PC-9 (cell line): ENCODE data around the gene GAGE10. TPM values are rescaled to one million over a fixed set of nuclear protein-coding genes. Genes with fewer than 3 reads are reported as not detected.
A peak's percentile ranks its signal among the peaks of the same experiment; 100 is the strongest.

Source experiments
- BruUV-seq: library from RNA; stranded (reverse); fragments of 400-500 nt; replicated peaks from 2 replicates; lab custom pipeline; 2021; lab: Mats Ljungman, UMichigan
- CTCF ChIA-PET: fragments of 300-600 bp; sonication (Branson Sonifier 250); formaldehyde crosslinking; loops from one replicate; lab custom pipeline; 2022; ENCODE audit warnings: antibody characterized with exemption; lab: Charles Lee
- POLR2A ChIA-PET: fragments of 300-600 bp; sonication (Branson Sonifier 250); formaldehyde crosslinking; loops from one replicate; lab custom pipeline; 2022; ENCODE audit warnings: antibody characterized with exemption; ENCODE audit not compliant: unreplicated experiment; lab: Charles Lee
- DNase-seq, 2 experiments: peaks; one replicate each; pipeline versions ENCODE4 v3.0.0 to v3.0.0-alpha.2; 2015 to 2022; ENCODE audit warnings: mixed read lengths in 1 of 2
- H2AFZ ChIP-seq: fragments of 200-600 bp; sonication (generic); 2 replicates; pipeline ENCODE4 v1.8.1; 2017; ENCODE audit warnings: antibody characterized with exemption
- H3F3A ChIP-seq: fragments of 200-600 bp; sonication (generic); 2 replicates; pipeline ENCODE4 v1.8.1; 2017; ENCODE audit warnings: antibody characterized with exemption, mild to moderate bottlenecking, low read depth; ENCODE audit not compliant: insufficient read depth
- H3K27ac ChIP-seq: fragments of 200-600 bp; sonication (generic); 2 replicates; pipeline ENCODE4 v1.6.1; 2016; ENCODE audit warnings: mixed run types
- H3K27me3 ChIP-seq: fragments of 200-600 bp; sonication (generic); 2 replicates; pipeline ENCODE4 v1.6.1; 2016; ENCODE audit warnings: low read depth, mixed run types; ENCODE audit not compliant: insufficient read depth
- H3K36me3 ChIP-seq: fragments of 200-600 bp; sonication (generic); 2 replicates; pipeline ENCODE4 v1.6.1; 2016; ENCODE audit warnings: low read depth, mixed run types
- H3K4me1 ChIP-seq: fragments of 200-600 bp; sonication (generic); replicated peaks from 2 replicates; pipeline ENCODE4 v1.6.1; 2016; ENCODE audit warnings: mixed run types; ENCODE audit not compliant: insufficient read depth
- H3K4me2 ChIP-seq: fragments of 200-600 bp; sonication (generic); 2 replicates; pipeline ENCODE4 v1.6.1; 2017; ENCODE audit warnings: mixed run types
- H3K4me3 ChIP-seq: fragments of 200-600 bp; sonication (generic); 2 replicates; pipeline ENCODE4 v1.6.1; 2016; ENCODE audit warnings: mixed run types
- H3K79me2 ChIP-seq: fragments of 200-600 bp; sonication (generic); 2 replicates; pipeline ENCODE4 v1.6.1; 2017; ENCODE audit warnings: low read depth, mixed run types
- H3K9me2 ChIP-seq: fragments of 200-600 bp; sonication (generic); 2 replicates; pipeline ENCODE4 v1.8.1; 2017; ENCODE audit warnings: mild to moderate bottlenecking; ENCODE audit not compliant: insufficient read depth
- H3K9me3 ChIP-seq: fragments of 200-600 bp; sonication (generic); 2 replicates; pipeline ENCODE4 v1.8.1; 2016; ENCODE audit warnings: low read depth; ENCODE audit not compliant: insufficient read depth
- H4K20me1 ChIP-seq: fragments of 200-600 bp; sonication (generic); 2 replicates; pipeline ENCODE4 v1.8.1; 2017; ENCODE audit not compliant: insufficient read depth
- CTCF ChIP-seq: fragments of 200-600 bp; sonication (generic); conservative IDR thresholded peaks from 2 replicates; pipeline ENCODE4 v1.6.1; 2017; ENCODE audit warnings: mixed run types, antibody characterized with exemption, mild to moderate bottlenecking, moderate library complexity
- EZH2 ChIP-seq: fragments of 200-600 bp; sonication (generic); IDR thresholded peaks from 2 replicates; pipeline ENCODE4 v1.8.0; 2017; ENCODE audit warnings: antibody characterized with exemption, low read depth
- intact Hi-C: fragments of 100-400 bp; cut with micrococcal nuclease; formaldehyde crosslinking; loops from one replicate; pipeline ENCODE4 v1.10.0; 2022; ENCODE audit not compliant: unreplicated experiment
- total RNA-seq: library from RNA; stranded (reverse); gene quantifications from 2 replicates; pipeline ENCODE4 v1.2.3, GENCODE V29; 2021

Gene GAGE10
- total RNA-seq, 1 experiment from 2014 or later: not detected

- no peaks in the 10 kb centered on the region for H3K4me1 ChIP-seq
- no TSS peak for BruUV-seq
- peak overlapping the region; percentile 53; the same call in 1 of the 2 replicates for H3K4me2 ChIP-seq
- no peaks in the 10 kb centered on the region for H4K20me1 ChIP-seq
- H3K4me3 ChIP-seq: no peak overlapping the region; the same call in 1 of the 2 replicates
- H3K79me2 ChIP-seq: no peaks in the 10 kb centered on the region
- DNase-seq: no peak
- intact Hi-C loops: no loop called here
- H3K36me3 ChIP-seq: no peaks in the 10 kb centered on the region
- H2AFZ ChIP-seq: no peak overlapping the region
- H3K27me3 ChIP-seq: no peaks in the 10 kb centered on the region
- ChIA-PET CTCF (no interaction called here), POLR2A (interaction anchor here (0.6 kb wide), 1 partner anchor 37 kb away, joined by 5 read pairs; no protein-coding TSS in a partner anchor)
- H3K9me3 ChIP-seq: no peaks in the 10 kb centered on the region
- H3K9me2 ChIP-seq: no peaks in the 10 kb centered on the region
- H3F3A ChIP-seq: no peaks in the 10 kb centered on the region
- no peak overlapping the region for H3K27ac ChIP-seq
- TF ChIP-seq EZH2: no peak
- no peak for TF ChIP-seq CTCF
These were observed 6.0 kb downstream of the GAGE10 start for GRCh38 chrX:49309401-49309981.

GRCh38 chrX:49310371-49310770 lies 6.9 kb downstream of the GAGE10 start:
- CTCF ChIA-PET: no interaction called here

DNA sequence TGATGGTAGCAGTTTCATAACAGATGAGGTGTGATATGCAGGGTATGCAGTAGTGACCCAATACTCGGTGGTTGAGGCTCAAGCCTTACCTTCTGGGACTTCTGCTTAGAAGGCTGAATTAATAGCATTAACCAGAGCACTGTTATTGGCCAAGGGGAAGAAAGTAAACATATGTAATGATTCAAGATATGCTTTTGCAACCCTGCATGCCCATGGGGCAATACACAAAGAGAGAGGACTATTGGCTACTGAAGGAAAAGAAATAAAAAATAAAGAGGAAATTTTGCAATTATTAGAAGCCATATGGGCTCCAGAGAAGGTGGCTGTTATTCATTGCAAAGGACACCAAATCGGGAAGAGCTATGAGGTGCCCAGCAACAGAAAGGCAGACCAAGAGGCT lies 8.7 kb downstream of the GAGE10 start:
- BruUV-seq: no TSS peak

More at GRCh38 chrX:49310371-49310770, 6.9 kb downstream of the GAGE10 start:
- H3K79me2 ChIP-seq: no peaks in the 10 kb centered on the region
- no peaks in the 10 kb centered on the region for H3K9me2 ChIP-seq
- no peak overlapping the region for H3K4me3 ChIP-seq
- H3K36me3 ChIP-seq: no peaks in the 10 kb centered on the region
- DNase-seq: no peak
- no TSS peak for BruUV-seq
- no peak overlapping the region for H3K4me2 ChIP-seq
- H3F3A ChIP-seq: no peaks in the 10 kb centered on the region
- TF ChIP-seq EZH2 (no peak), CTCF (no peak)
- H4K20me1 ChIP-seq: no peaks in the 10 kb centered on the region
- intact Hi-C loops: no loop called here
- POLR2A ChIA-PET: no interaction called here
- no peaks in the 10 kb centered on the region for H3K27me3 ChIP-seq
- H3K9me3 ChIP-seq: no peaks in the 10 kb centered on the region
- H3K4me1 ChIP-seq: no peaks in the 10 kb centered on the region
- no peak overlapping the region for H3K27ac ChIP-seq
- H2AFZ ChIP-seq: no peak overlapping the region

More for the DNA sequence above, 8.7 kb downstream of the GAGE10 start:
- Histone ChIP-seq H3K4me2 (no peak overlapping the region), H3K79me2 (no peaks in the 10 kb centered on the region), H3K9me2 (no peaks in the 10 kb centered on the region), H3K4me3 (no peak overlapping the region), H3F3A (no peaks in the 10 kb centered on the region), H3K36me3 (no peaks in the 10 kb centered on the region), H3K27ac (no peak overlapping the region), H4K20me1 (no peaks in the 10 kb centered on the region), H3K27me3 (no peaks in the 10 kb centered on the region), H2AFZ (no peak overlapping the region), H3K9me3 (no peaks in the 10 kb centered on the region), H3K4me1 (no peaks in the 10 kb centered on the region)
- intact Hi-C loops: no loop called here
- no peak for TF ChIP-seq CTCF
- TF ChIP-seq EZH2: no peak
- ChIA-PET CTCF (no interaction called here), POLR2A (no interaction called here)
- no peak for DNase-seq
